ENCODE results near the gene MAP3K5.

DNA sequence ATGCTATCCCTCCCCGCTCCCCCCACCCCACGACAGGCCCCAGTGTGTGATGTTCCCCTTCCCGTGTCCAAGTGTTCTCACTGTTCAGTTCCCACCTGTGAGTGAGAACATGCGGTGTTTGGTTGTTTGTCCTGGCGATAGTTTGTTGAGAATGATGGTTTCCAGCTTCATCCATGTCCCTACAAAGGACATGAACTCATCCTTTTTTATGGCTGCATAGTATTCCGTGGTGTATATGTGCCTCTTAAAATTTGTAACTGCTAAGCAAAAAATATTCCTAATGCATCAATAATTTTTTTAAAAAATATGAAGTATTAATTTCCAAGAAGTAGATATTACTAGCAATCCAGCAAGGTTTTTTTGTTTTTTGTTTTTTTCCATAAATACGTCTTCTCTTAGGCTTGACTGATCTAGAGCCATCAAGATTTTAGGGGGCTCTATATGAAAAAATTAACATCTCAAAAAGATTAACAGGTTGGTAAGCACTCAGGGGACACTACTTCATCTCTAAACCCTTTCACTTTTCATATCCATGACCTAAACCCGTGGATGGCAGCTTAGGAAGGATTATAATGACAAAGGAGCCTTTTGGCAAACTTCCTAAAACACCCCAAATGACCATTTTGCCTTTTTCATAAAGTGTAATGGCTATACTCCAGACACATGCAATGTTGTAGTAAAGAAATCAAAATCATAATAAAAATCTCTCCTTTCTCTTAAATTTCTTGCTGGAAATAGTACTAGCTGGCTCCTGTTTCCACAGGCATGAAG lies 256.2 kb downstream of the MAP3K5 start:
- TF ChIP-seq, protein P1, sequence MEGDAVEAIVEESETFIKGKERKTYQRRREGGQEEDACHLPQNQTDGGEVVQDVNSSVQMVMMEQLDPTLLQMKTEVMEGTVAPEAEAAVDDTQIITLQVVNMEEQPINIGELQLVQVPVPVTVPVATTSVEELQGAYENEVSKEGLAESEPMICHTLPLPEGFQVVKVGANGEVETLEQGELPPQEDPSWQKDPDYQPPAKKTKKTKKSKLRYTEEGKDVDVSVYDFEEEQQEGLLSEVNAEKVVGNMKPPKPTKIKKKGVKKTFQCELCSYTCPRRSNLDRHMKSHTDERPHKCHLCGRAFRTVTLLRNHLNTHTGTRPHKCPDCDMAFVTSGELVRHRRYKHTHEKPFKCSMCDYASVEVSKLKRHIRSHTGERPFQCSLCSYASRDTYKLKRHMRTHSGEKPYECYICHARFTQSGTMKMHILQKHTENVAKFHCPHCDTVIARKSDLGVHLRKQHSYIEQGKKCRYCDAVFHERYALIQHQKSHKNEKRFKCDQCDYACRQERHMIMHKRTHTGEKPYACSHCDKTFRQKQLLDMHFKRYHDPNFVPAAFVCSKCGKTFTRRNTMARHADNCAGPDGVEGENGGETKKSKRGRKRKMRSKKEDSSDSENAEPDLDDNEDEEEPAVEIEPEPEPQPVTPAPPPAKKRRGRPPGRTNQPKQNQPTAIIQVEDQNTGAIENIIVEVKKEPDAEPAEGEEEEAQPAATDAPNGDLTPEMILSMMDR (IDR thresholded peaks at IDR 0.05), result no peak
- TF ChIP-seq POLR2A (IDR thresholded peaks at IDR 0.05) (no peak), POLR2AphosphoS5 (IDR thresholded peaks at IDR 0.05) (no peak)

Data from gastroesophageal sphincter (tissue), 3 donors.